LHCN-M2 (cell line): ENCODE data around the gene EEF2KMT. TPM values are rescaled to one million over a fixed set of nuclear protein-coding genes. Genes with fewer than 3 reads are reported as not detected.

Experiments
- DNase-seq: peaks from one replicate; pipeline ENCODE4 v3.0.0-alpha.2; 2012; ENCODE audit warnings: low read depth
- total RNA-seq: library from RNA; depleted of rRNA; stranded (reverse); fragments of >200 nt; gene quantifications from 2 replicates; pipeline ENCODE4 v1.2.3, GENCODE V29; 2014; rRNA removed

The EEF2KMT gene
- total RNA-seq, 1 experiment from 2014 or later = 26.1 TPM

GRCh38 chr16:5044011-5044540, 53.5 kb downstream of the EEF2KMT start:
- DNase-seq = no peak

DNA sequence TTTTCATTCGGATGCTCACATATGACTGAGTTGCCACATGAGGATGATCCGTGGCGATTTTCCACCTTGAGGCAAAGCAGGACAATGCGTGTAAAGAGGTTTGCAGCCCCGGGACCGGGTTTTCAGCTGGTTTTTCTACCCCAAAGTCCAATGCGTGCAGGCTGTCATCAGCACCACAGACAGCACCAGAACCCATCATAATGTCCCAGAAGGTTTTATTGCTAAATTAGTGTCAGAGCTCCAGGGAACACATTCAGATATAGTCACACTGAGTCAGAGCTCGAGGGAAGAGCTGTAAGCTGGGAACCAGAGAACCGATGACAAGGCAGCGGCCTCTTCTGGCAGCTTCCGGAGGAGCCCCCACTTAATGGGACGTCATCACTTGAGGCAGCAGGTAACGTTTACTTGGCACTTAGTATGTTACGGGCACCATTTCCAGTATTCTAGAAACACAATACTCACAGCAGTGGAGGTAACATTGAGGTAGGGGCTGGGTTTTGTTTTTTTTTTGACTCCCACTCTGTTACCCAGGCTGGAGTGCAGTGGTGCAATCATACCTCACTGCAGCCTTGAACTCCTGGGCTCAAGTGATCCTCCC, 54.9 kb downstream of the EEF2KMT start:
- peak; percentile 41 for DNase-seq

- peak; percentile 43 for DNase-seq
These were observed 55.9 kb downstream of the EEF2KMT start for GRCh38 chr16:5041600-5042133.

DNA sequence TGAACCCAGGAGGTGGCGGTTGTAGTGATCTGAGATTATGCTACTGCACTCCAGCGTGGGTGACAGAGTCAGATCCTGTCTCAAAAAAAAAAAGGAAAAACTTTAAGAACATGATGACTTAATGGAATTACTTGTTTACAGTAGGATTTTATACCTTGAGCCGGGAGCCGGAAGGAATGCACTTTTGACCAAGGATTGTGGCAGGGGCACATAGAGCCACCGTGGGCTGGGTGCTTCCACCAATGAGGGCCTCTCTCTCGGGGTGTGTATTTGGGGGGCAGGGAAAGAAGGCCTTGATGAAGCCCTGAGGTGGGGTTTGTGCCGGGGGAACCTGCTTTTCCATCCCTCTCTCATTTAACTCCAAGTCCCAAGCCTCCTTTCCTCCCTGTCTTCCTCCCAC, 57.1 kb downstream of the EEF2KMT start:
- no peak for DNase-seq

DNA sequence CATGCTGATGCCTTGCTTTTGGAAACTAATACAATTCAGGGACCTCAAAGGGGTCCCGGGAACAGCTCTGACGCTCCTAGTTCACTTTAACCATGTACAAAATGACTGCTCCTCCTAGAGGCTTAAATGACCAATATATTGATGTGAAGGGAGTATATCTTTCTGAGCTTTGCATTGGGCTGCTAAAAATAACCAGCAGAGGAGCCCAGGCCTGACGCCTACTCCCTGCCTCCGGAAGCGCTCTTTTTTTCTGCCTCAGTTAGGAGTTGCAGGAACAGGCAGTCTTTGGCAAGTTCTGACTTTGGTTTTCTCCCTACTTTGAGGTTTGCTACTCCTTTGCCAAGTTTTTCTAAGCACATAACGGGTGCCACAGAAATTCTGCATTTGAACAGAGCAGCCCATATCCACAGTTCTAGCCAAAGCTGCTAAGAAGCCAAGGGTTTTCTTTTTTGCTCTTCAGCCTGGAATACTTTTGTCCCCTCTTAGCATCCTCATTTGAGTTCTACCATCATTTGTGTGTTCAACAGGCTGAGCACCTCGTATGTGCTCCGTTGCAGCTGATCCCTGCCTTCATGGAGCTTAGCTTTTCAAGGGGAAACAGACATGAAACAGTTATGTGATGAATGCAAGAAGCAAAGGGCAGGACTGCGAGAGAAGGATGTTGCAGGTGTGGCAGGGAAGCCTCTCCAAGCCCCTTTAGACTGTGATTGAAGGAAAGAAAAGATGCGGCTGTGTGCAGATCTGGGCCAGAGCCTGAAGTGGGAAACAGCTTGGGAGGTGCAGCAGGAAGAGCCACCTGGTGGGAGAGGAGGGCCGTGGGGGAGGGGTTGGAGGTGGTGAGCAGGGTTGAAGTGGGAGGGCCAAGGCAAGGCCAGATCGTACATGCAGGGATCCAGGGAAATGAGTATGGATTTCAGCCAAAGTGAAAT, 61.1 kb downstream of the EEF2KMT start:
- DNase-seq = no peak

DNA sequence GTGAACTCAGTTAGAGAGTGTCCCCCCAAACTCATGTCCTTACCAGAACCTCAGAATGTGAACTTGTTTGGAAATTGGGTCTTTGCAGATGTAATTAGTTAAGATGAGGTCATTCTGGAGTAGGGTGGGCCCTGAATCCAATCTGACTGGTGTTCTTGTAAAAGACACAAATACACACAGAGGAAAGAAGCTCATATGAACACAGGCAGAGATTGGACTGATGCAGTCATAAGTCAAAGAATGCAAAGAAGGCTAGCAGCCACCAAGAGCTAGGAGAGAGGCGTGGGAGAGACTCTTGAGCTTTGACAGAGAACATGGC, 61.7 kb downstream of the EEF2KMT start:
- no peak for DNase-seq

Other genes starting within 250 kb of the EEF2KMT start
- gene PPL, start 160.6 kb downstream of the EEF2KMT start, total RNA-seq = 0.13 and 0.86 TPM in 2 replicates
- not detected in 2 replicates for gene SEC14L5, start 139.5 kb downstream of the EEF2KMT start, total RNA-seq
- 33.7 and 57.6 TPM in 2 replicates for gene NAGPA, start 63.9 kb downstream of the EEF2KMT start, total RNA-seq
- gene C16orf89, start 31.8 kb downstream of the EEF2KMT start, total RNA-seq = 0.26 TPM in 1 of 2 replicates, not detected in the other
- gene ALG1, start 26.0 kb downstream of the EEF2KMT start, total RNA-seq = 33.2 and 75.0 TPM in 2 replicates